IMR-90 (cell line): ENCODE data around the gene C11orf68. TPM values are rescaled to one million over a fixed set of nuclear protein-coding genes. Genes with fewer than 3 reads are reported as not detected.

ENCODE experiments used
- ATAC-seq: fragments of 200-7000 bp; cut with Tn5 transposase; 2 replicates; pipeline ENCODE4 v1.9.1; 2020; ENCODE audit warnings: low read depth, mild to moderate bottlenecking, moderate library complexity
- BruUV-seq: library from RNA; stranded (reverse); fragments of 400-500 nt; replicated peaks from 2 replicates; lab custom pipeline; 2021; lab: Mats Ljungman, UMichigan
- CTCF ChIA-PET: fragments of 300-600 bp; formaldehyde crosslinking; extraction: SDS; loops from one replicate; lab custom pipeline; 2021; ENCODE audit warnings: antibody characterized with exemption; lab: Yijun Ruan, JAX
- POLR2A ChIA-PET: fragments of 300-600 bp; sonication (Branson Sonifier 250); formaldehyde crosslinking; loops from one replicate; lab custom pipeline; 2022; ENCODE audit warnings: antibody characterized with exemption; ENCODE audit not compliant: unreplicated experiment; lab: Charles Lee
- DNase-seq: peaks from one replicate; pipeline ENCODE4 v3.0.0; 2013
- H2AFZ ChIP-seq: replicated peaks from 2 replicates; pipeline ENCODE3; 2013; ENCODE audit warnings: low read length, mild to moderate bottlenecking; ENCODE audit not compliant: poor library complexity
- H2AK5ac ChIP-seq: 2 replicates; pipeline ENCODE4 v1.6.1; 2013; ENCODE audit warnings: low read depth, low read length, inconsistent platforms
- H2AK9ac ChIP-seq: replicated peaks from 2 replicates; pipeline ENCODE3; 2013; ENCODE audit warnings: mild to moderate bottlenecking, low read depth, low read length, moderate library complexity; ENCODE audit not compliant: poor library complexity
- H2BK120ac ChIP-seq: 2 replicates; pipeline ENCODE4 v1.6.1; 2013; ENCODE audit warnings: low read depth, low read length, inconsistent platforms
- H2BK15ac ChIP-seq: 3 replicates; pipeline ENCODE4 v1.6.1; 2013; ENCODE audit warnings: low read depth, low read length, inconsistent platforms
- H2BK20ac ChIP-seq: 2 replicates; pipeline ENCODE4 v1.6.1; 2013; ENCODE audit warnings: low read depth, mild to moderate bottlenecking, inconsistent platforms, low read length, moderate library complexity
- H2BK5ac ChIP-seq: 2 replicates; pipeline ENCODE4 v1.6.1; 2013; ENCODE audit warnings: mild to moderate bottlenecking, low read depth, low read length, inconsistent platforms; ENCODE audit not compliant: poor library complexity, severe bottlenecking
- H3K14ac ChIP-seq: replicated peaks from 2 replicates; pipeline ENCODE4 v1.6.1; 2013; ENCODE audit warnings: low read depth, low read length, inconsistent platforms
- H3K18ac ChIP-seq: 2 replicates; pipeline ENCODE4 v1.6.1; 2013; ENCODE audit warnings: low read depth, low read length, control low read depth
- H3K23ac ChIP-seq: 2 replicates; pipeline ENCODE4 v1.6.1; 2013; ENCODE audit warnings: low read depth, low read length, inconsistent platforms
- H3K27ac ChIP-seq: 2 replicates; pipeline ENCODE4 v1.5.1; 2013; ENCODE audit warnings: mild to moderate bottlenecking, control low read depth, low read length; ENCODE audit not compliant: insufficient read depth
- H3K27me3 ChIP-seq: 2 replicates; pipeline ENCODE4 v1.6.1; 2013; ENCODE audit warnings: low read length; ENCODE audit not compliant: control insufficient read depth, insufficient read depth
- H3K36me3 ChIP-seq: 2 replicates; pipeline ENCODE4 v1.6.1; 2013; ENCODE audit warnings: low read length, mixed read lengths; ENCODE audit not compliant: control insufficient read depth, insufficient read depth
- H3K4ac ChIP-seq: 2 replicates; pipeline ENCODE4 v1.6.1; 2013; ENCODE audit warnings: low read depth, low read length, inconsistent platforms
- H3K4me1 ChIP-seq: 2 replicates; pipeline ENCODE4 v1.6.1; 2013; ENCODE audit warnings: low read length, mixed read lengths; ENCODE audit not compliant: control insufficient read depth, insufficient read depth
- H3K4me2 ChIP-seq: 2 replicates; pipeline ENCODE4 v1.6.1; 2013; ENCODE audit warnings: low read depth, mild to moderate bottlenecking, control low read depth, low read length, moderate library complexity
- H3K4me3 ChIP-seq: 2 replicates; pipeline ENCODE4 v1.5.1; 2013; ENCODE audit warnings: low read depth, mild to moderate bottlenecking, control low read depth, low read length, moderate library complexity; ENCODE audit not compliant: insufficient read depth
- H3K56ac ChIP-seq: 2 replicates; pipeline ENCODE4 v1.6.1; 2013; ENCODE audit warnings: low read length, inconsistent platforms; ENCODE audit not compliant: insufficient read depth; ENCODE audit errors: extremely low read depth
- H3K79me1 ChIP-seq, 2 experiments: 2 replicates each; pipeline ENCODE4 v1.6.1; 2013; ENCODE audit warnings: low read length in 2 of 2, inconsistent platforms in 1 of 2, low read depth in 1 of 2
- H3K9ac ChIP-seq: 2 replicates; pipeline ENCODE4 v1.6.1; 2013; ENCODE audit warnings: low read depth, low read length, control low read depth
- H3K9me1 ChIP-seq: 2 replicates; pipeline ENCODE4 v1.6.1; 2013; ENCODE audit warnings: low read length, inconsistent platforms; ENCODE audit not compliant: insufficient read depth
- H3K9me3 ChIP-seq: 2 replicates; pipeline ENCODE4 v1.6.1; 2013; ENCODE audit warnings: low read length; ENCODE audit not compliant: control insufficient read depth, insufficient read depth
- H4K20me1 ChIP-seq: 2 replicates; pipeline ENCODE4 v1.6.1; 2013; ENCODE audit warnings: low read length, inconsistent platforms; ENCODE audit not compliant: insufficient read depth
- H4K5ac ChIP-seq: 2 replicates; pipeline ENCODE4 v1.6.1; 2013; ENCODE audit warnings: mild to moderate bottlenecking, low read depth, low read length, control low read depth
- H4K8ac ChIP-seq, 2 experiments: 2 replicates each; pipeline ENCODE4 v1.6.1; 2013; ENCODE audit warnings: low read depth in 2 of 2, low read length in 2 of 2, control low read depth in 1 of 2, inconsistent platforms in 1 of 2
- H4K91ac ChIP-seq: 2 replicates; pipeline ENCODE4 v1.6.1; 2013; ENCODE audit warnings: low read depth, low read length, inconsistent platforms; ENCODE audit not compliant: insufficient read depth
- BHLHE40 ChIP-seq: fragments of 150-350 bp; IDR thresholded peaks from 2 replicates; pipeline ENCODE4 v1.6.1; 2016; ENCODE audit warnings: mild to moderate bottlenecking, low read depth, low read length
- MAZ ChIP-seq: IDR thresholded peaks from 2 replicates; pipeline ENCODE4 v1.6.1; 2012; ENCODE audit warnings: low read depth, mild to moderate bottlenecking, low read length, improper control_type of control experiment, moderate library complexity, borderline replicate concordance
- POLR2A ChIP-seq: IDR thresholded peaks from 2 replicates; pipeline ENCODE4 v1.6.1; 2012; ENCODE audit warnings: mild to moderate bottlenecking, low read depth, low read length
- SMC3 ChIP-seq: fragments of 150-350 bp; IDR thresholded peaks from 2 replicates; pipeline ENCODE4 v1.6.1; 2016; ENCODE audit warnings: low read depth, mild to moderate bottlenecking, antibody characterized with exemption, low read length, moderate library complexity
- USF2 ChIP-seq: fragments of 150-350 bp; IDR thresholded peaks from 2 replicates; pipeline ENCODE4 v1.6.1; 2017; ENCODE audit warnings: mild to moderate bottlenecking, antibody characterized with exemption, low read length, low read depth
- WGBS, 2 experiments: methylation state at CpG; one replicate each; pipeline versions ENCODE4 v1.1.5 to v1.1.7; 2013; ENCODE audit warnings: missing lambda C conversion rate in 2 of 2; ENCODE audit not compliant: insufficient read length in 1 of 2; ENCODE audit errors: extremely low coverage in 2 of 2; 5-methylcytosine and 5-hydroxymethylcytosine counted together
- dilution Hi-C: fragments of 300-500 bp; cut with HindIII; formaldehyde crosslinking; loops from one replicate; pipeline ENCODE4 v1.14.3; 2018; ENCODE audit warnings: low sequenced_read_pairs; ENCODE audit not compliant: unreplicated experiment
- in situ Hi-C: fragments of 300-500 bp; cut with MboI; formaldehyde crosslinking; loops from 3 replicates; pipeline ENCODE4 v1.14.3; 2019; ENCODE audit warnings: low sequenced_read_pairs, inconsistent platforms, mixed read lengths
- intact Hi-C: fragments of 100-400 bp; cut with micrococcal nuclease; formaldehyde crosslinking; loops from 2 replicates; pipeline ENCODE4 v1.10.0; 2022
- polyA plus RNA-seq, 3 experiments: library from polyadenylated mRNA; depleted of rRNA; stranded (reverse); fragments of >200 nt; gene quantifications; 2 replicates each; pipeline ENCODE4 v1.2.3, GENCODE V29; 2012; ENCODE audit warnings: low replicate concordance in 1 of 3
- total RNA-seq: library from RNA; depleted of rRNA; stranded (reverse); fragments of >200 nt; gene quantifications from 2 replicates; pipeline ENCODE4 v1.2.3, GENCODE V29; 2012

Gene C11orf68
- total and polyA plus RNA-seq, 2 of the 4 experiments (the other 2 are of a cell fraction), result 20.3 to 104 TPM

GRCh38 chr11:65869643-65870306 lies 49.1 kb downstream of the C11orf68 start:
- Histone ChIP-seq H3K27me3 (no peaks in the 10 kb centered on the region), H4K5ac (no peak overlapping the region), H3K36me3 (peaks cover 61% of the 10 kb centered on the region), H4K8ac (no peak overlapping the region), H3K14ac (no peak overlapping the region), H2AK9ac (no peak overlapping the region), H3K9ac (no peak overlapping the region), H2BK20ac (no peak overlapping the region), H3K27ac (no peak overlapping the region), H2BK5ac (no peak overlapping the region), H2BK120ac (no peak overlapping the region), H3K18ac (no peak overlapping the region), H3K9me3 (no peaks in the 10 kb centered on the region), H2AFZ (no peak overlapping the region), H3K56ac (no peak overlapping the region), H3K4me2 (no peak overlapping the region), H3K4ac (no peak overlapping the region), H2BK15ac (no peak overlapping the region), H3K4me3 (no peak overlapping the region), H3K79me1 (peaks cover 18 to 69% of the 10 kb centered on the region in 2 experiments), H4K91ac (no peak overlapping the region), H2AK5ac (no peak overlapping the region), H3K23ac (0 out of 2 replicates have a peak overlapping the region, but pooled peaks have one; percentile 20), H3K9me1 (0 out of 2 replicates have a peak, but pooled peaks cover 5% of the 10 kb centered on the region), H3K4me1 (peaks cover 14% of the 10 kb centered on the region), H4K20me1 (peaks cover 47% of the 10 kb centered on the region)
- intact Hi-C loops (no loop called here), dilution Hi-C loops (no loop called here), in situ Hi-C loops (no loop called here)
- 0 out of 2 replicates have a peak, but pooled peaks have one; percentile 10 for TF ChIP-seq POLR2A
- no peak for TF ChIP-seq USF2
- TF ChIP-seq MAZ, result no peak
- no peak for TF ChIP-seq SMC3
- no peak for TF ChIP-seq BHLHE40
- DNase-seq, result no peak
- no peak for ATAC-seq
- POLR2A ChIA-PET, result interaction anchor here (1.4 kb wide), 1 partner anchor 10 kb away, joined by 5 read pairs; no protein-coding TSS in a partner anchor
- CTCF ChIA-PET, result interaction anchor here (2.0 kb wide), 1 partner anchor 10 kb away, joined by 7 read pairs; the partner anchor contains the start of gene MUS81
- BruUV-seq, result no TSS peak
- 83% methylated on average over 4 of the region's 24 CpGs; no CpG with 5 or more reads in 1 of the 2 experiments for WGBS, 2 experiments
